ENCODE data around the gene SYT17.

Gene SYT17

GRCh38 chr16:19138601-19139000 is 29.4 kb upstream of the SYT17 start:
- Histone ChIP-seq H3K27me3 (ENCODE audit: insufficient read depth, low read length, poor library complexity, severe bottlenecking) (no peaks in the 10 kb centered on the region), H2AFZ (ENCODE audit: low read length) (no peak overlapping the region)

GRCh38 chr16:19139436-19140091 is 28.5 kb upstream of the SYT17 start:
- no peaks in the 10 kb centered on the region for H3K9me3 ChIP-seq (ENCODE audit: insufficient read depth, low read depth, low read length)
- H3K4me1 ChIP-seq (ENCODE audit: insufficient read depth, low read length, poor library complexity, severe bottlenecking): no peaks in the 10 kb centered on the region
- no peaks in the 10 kb centered on the region for H4K20me1 ChIP-seq (ENCODE audit: insufficient read depth, low read length, poor library complexity, severe bottlenecking)
- H3K4me2 ChIP-seq (ENCODE audit: low read depth, low read length, poor library complexity, severe bottlenecking): no peak overlapping the region
- no peaks in the 10 kb centered on the region for H3K9me2 ChIP-seq (replicated peaks; ENCODE audit: low read depth, low read length)
- no peaks in the 10 kb centered on the region for H3F3A ChIP-seq (ENCODE audit: low read depth)
- H3K79me2 ChIP-seq (ENCODE audit: insufficient read depth, low read length): no peaks in the 10 kb centered on the region
- TF ChIP-seq CTCF (conservative IDR thresholded peaks at IDR 0.05; ENCODE audit: low read length): no peak
- TF ChIP-seq EZH2phosphoT487 (IDR thresholded peaks at IDR 0.05; ENCODE audit: borderline replicate concordance): no peak
- no peak overlapping the region for H3K9ac ChIP-seq (ENCODE audit: low read depth, low read length, poor library complexity, severe bottlenecking)
- no peak overlapping the region for H2AFZ ChIP-seq (ENCODE audit: low read length)
- H3K36me3 ChIP-seq (ENCODE audit: insufficient read depth, low read length): no peaks in the 10 kb centered on the region
- H3K27me3 ChIP-seq (ENCODE audit: insufficient read depth, low read length, poor library complexity, severe bottlenecking): no peaks in the 10 kb centered on the region
- H3K4me3 ChIP-seq (ENCODE audit: low read length, poor library complexity, severe bottlenecking): no peak overlapping the region

More at GRCh38 chr16:19138601-19139000, 29.4 kb upstream of the SYT17 start:
- Histone ChIP-seq H4K20me1 (ENCODE audit: insufficient read depth, low read length, poor library complexity, severe bottlenecking) (no peaks in the 10 kb centered on the region), H3K9ac (ENCODE audit: low read depth, low read length, poor library complexity, severe bottlenecking) (no peak overlapping the region), H3K4me1 (ENCODE audit: insufficient read depth, low read length, poor library complexity, severe bottlenecking) (no peaks in the 10 kb centered on the region), H3F3A (ENCODE audit: low read depth) (no peaks in the 10 kb centered on the region), H3K4me3 (ENCODE audit: low read length, poor library complexity, severe bottlenecking) (no peak overlapping the region), H3K9me3 (ENCODE audit: insufficient read depth, low read depth, low read length) (no peaks in the 10 kb centered on the region), H3K79me2 (ENCODE audit: insufficient read depth, low read length) (no peaks in the 10 kb centered on the region), H3K9me2 (replicated peaks; ENCODE audit: low read depth, low read length) (no peaks in the 10 kb centered on the region), H3K4me2 (ENCODE audit: low read depth, low read length, poor library complexity, severe bottlenecking) (no peak overlapping the region), H3K36me3 (ENCODE audit: insufficient read depth, low read length) (no peaks in the 10 kb centered on the region)
- TF ChIP-seq EZH2phosphoT487 (IDR thresholded peaks at IDR 0.05; ENCODE audit: borderline replicate concordance): no peak
- TF ChIP-seq CTCF (conservative IDR thresholded peaks at IDR 0.05; ENCODE audit: low read length): no peak

GRCh38 chr16:19140396-19140795 is 27.6 kb upstream of the SYT17 start:
- H3K27me3 ChIP-seq (ENCODE audit: insufficient read depth, low read length, poor library complexity, severe bottlenecking): no peaks in the 10 kb centered on the region
- H3F3A ChIP-seq (ENCODE audit: low read depth): no peaks in the 10 kb centered on the region
- H3K9ac ChIP-seq (ENCODE audit: low read depth, low read length, poor library complexity, severe bottlenecking): no peak overlapping the region
- TF ChIP-seq CTCF (conservative IDR thresholded peaks at IDR 0.05; ENCODE audit: low read length) (no peak), EZH2phosphoT487 (IDR thresholded peaks at IDR 0.05; ENCODE audit: borderline replicate concordance) (no peak)
- H3K4me3 ChIP-seq (ENCODE audit: low read length, poor library complexity, severe bottlenecking): no peak overlapping the region
- no peak overlapping the region for H2AFZ ChIP-seq (ENCODE audit: low read length)
- no peaks in the 10 kb centered on the region for H3K79me2 ChIP-seq (ENCODE audit: insufficient read depth, low read length)
- H3K36me3 ChIP-seq (ENCODE audit: insufficient read depth, low read length): no peaks in the 10 kb centered on the region
- no peaks in the 10 kb centered on the region for H3K4me1 ChIP-seq (ENCODE audit: insufficient read depth, low read length, poor library complexity, severe bottlenecking)
- H3K4me2 ChIP-seq (ENCODE audit: low read depth, low read length, poor library complexity, severe bottlenecking): no peak overlapping the region
- H4K20me1 ChIP-seq (ENCODE audit: insufficient read depth, low read length, poor library complexity, severe bottlenecking): no peaks in the 10 kb centered on the region
- no peaks in the 10 kb centered on the region for H3K9me2 ChIP-seq (replicated peaks; ENCODE audit: low read depth, low read length)
- H3K9me3 ChIP-seq (ENCODE audit: insufficient read depth, low read depth, low read length): no peaks in the 10 kb centered on the region

All from Loucy (cell line).